Liver (tissue), 9 donors: ENCODE data around the gene LUC7L. TPM values are rescaled to one million over a fixed set of nuclear protein-coding genes. Genes with fewer than 3 reads are reported as not detected.
"Not testable (repeated sequence)": the region's sequence is repeated elsewhere in the genome, so short reads cannot be mapped to it uniquely, and the experiment has no call there.

Experiments used
- DNase-seq: peaks from one replicate; pipeline ENCODE4 v3.0.0-alpha.2; 2017; ENCODE audit warnings: low spot score
- H3K27ac ChIP-seq, 2 donors: one replicate each; pipeline ENCODE4 v1.7.0; 2013; ENCODE audit warnings: inconsistent platforms in 2 of 2, low read length in 2 of 2, control low read depth in 1 of 2, low read depth in 1 of 2, mild to moderate bottlenecking in 1 of 2
- H3K27me3 ChIP-seq, 4 donors: one replicate each; pipeline versions ENCODE4 v1.6.1 to v1.7.0; 2013; ENCODE audit warnings: low read length in 3 of 4, inconsistent platforms in 1 of 4, mild to moderate bottlenecking in 1 of 4, moderate library complexity in 1 of 4; ENCODE audit not compliant: control insufficient read depth in 4 of 4, insufficient read depth in 4 of 4
- H3K36me3 ChIP-seq, 4 donors: one replicate each; pipeline versions ENCODE4 v1.6.1 to v1.7.0; 2013; ENCODE audit warnings: low read length in 3 of 4, mild to moderate bottlenecking in 3 of 4, low read depth in 1 of 4, moderate library complexity in 1 of 4; ENCODE audit not compliant: control insufficient read depth in 4 of 4, insufficient read depth in 3 of 4
- H3K4me1 ChIP-seq, 4 donors: one replicate each; pipeline versions ENCODE4 v1.6.1 to v1.7.0; 2013; ENCODE audit warnings: low read length in 3 of 4, mild to moderate bottlenecking in 3 of 4, moderate library complexity in 1 of 4; ENCODE audit not compliant: control insufficient read depth in 4 of 4, insufficient read depth in 4 of 4
- H3K4me3 ChIP-seq, 3 donors: one replicate each; pipeline versions ENCODE4 v1.6.1 to v1.7.0; 2013; ENCODE audit warnings: low read length in 3 of 3, control low read depth in 1 of 3, low read depth in 1 of 3, mild to moderate bottlenecking in 1 of 3
- H3K9ac ChIP-seq, 2 donors: one replicate each; pipeline ENCODE4 v1.7.0; 2013; ENCODE audit warnings: low read length in 2 of 2, mild to moderate bottlenecking in 2 of 2, moderate library complexity in 2 of 2, control low read depth in 1 of 2, low read depth in 1 of 2
- H3K9me3 ChIP-seq, 4 donors: one replicate each; pipeline versions ENCODE4 v1.6.1 to v1.7.0; 2013; ENCODE audit warnings: low read length in 3 of 4; ENCODE audit not compliant: control insufficient read depth in 4 of 4
- EGR1 ChIP-seq, 2 donors: IDR thresholded peaks; 2 replicates each; pipeline ENCODE4 v1.6.1; 2016 to 2018; ENCODE audit warnings: antibody characterized with exemption in 2 of 2, low read depth in 2 of 2
- FOXA1 ChIP-seq: IDR thresholded peaks from 2 replicates; pipeline ENCODE4 v1.6.1; 2016; ENCODE audit warnings: antibody characterized with exemption
- FOXA2 ChIP-seq: IDR thresholded peaks from 2 replicates; pipeline ENCODE4 v1.6.1; 2016; ENCODE audit warnings: antibody characterized with exemption
- GABPA ChIP-seq, 2 donors: IDR thresholded peaks in 1 of 2; conservative IDR thresholded peaks in 1 of 2; 2 replicates each; pipeline ENCODE4 v1.6.1; 2016; ENCODE audit warnings: antibody characterized with exemption in 2 of 2, mild to moderate bottlenecking in 1 of 2, moderate library complexity in 1 of 2
- HNF4A ChIP-seq, 2 donors: conservative IDR thresholded peaks; 2 replicates each; pipeline ENCODE4 v1.6.1; 2016; ENCODE audit warnings: antibody characterized with exemption in 2 of 2, mild to moderate bottlenecking in 2 of 2
- HNF4G ChIP-seq: IDR thresholded peaks from 2 replicates; pipeline ENCODE4 v1.6.1; 2016; ENCODE audit warnings: antibody characterized with exemption
- JUND ChIP-seq, 2 donors: IDR thresholded peaks; 2 replicates each; pipeline ENCODE4 v1.6.1; 2016; ENCODE audit warnings: antibody characterized with exemption in 2 of 2
- MAX ChIP-seq: IDR thresholded peaks from 2 replicates; pipeline ENCODE4 v1.6.1; 2016; ENCODE audit warnings: antibody characterized with exemption
- NR2F2 ChIP-seq: IDR thresholded peaks from 2 replicates; pipeline ENCODE4 v1.6.1; 2016; ENCODE audit warnings: antibody characterized with exemption
- RAD21 ChIP-seq, 2 donors: IDR thresholded peaks; 2 replicates each; pipeline ENCODE4 v1.6.1; 2016; ENCODE audit warnings: antibody characterized with exemption in 2 of 2, mild to moderate bottlenecking in 2 of 2
- REST ChIP-seq: IDR thresholded peaks from 2 replicates; pipeline ENCODE4 v1.6.1; 2016; ENCODE audit warnings: antibody characterized with exemption, mild to moderate bottlenecking
- RXRA ChIP-seq, 2 donors: IDR thresholded peaks; 2 replicates each; pipeline ENCODE4 v1.6.1; 2017 to 2018; ENCODE audit warnings: antibody characterized with exemption in 2 of 2, mild to moderate bottlenecking in 1 of 2
- SP1 ChIP-seq: IDR thresholded peaks from 2 replicates; pipeline ENCODE4 v1.6.1; 2018; ENCODE audit warnings: antibody characterized with exemption, mild to moderate bottlenecking
- YY1 ChIP-seq: IDR thresholded peaks from 2 replicates; pipeline ENCODE4 v1.6.1; 2016; ENCODE audit warnings: antibody characterized with exemption, mild to moderate bottlenecking
- ZBTB33 ChIP-seq: IDR thresholded peaks from 2 replicates; pipeline ENCODE4 v1.6.1; 2016; ENCODE audit warnings: antibody characterized with exemption
- WGBS: extraction: QIAGEN DNeasy Blood & Tissue Kit; methylation state at CpG from one replicate; pipeline ENCODE4 v1.1.7; 2013; 5-methylcytosine and 5-hydroxymethylcytosine counted together
- polyA plus RNA-seq, 2 donors: library from polyadenylated mRNA; stranded (reverse) in 1 of 2; unstranded in 1 of 2; fragments of 200-250 nt in 1 of 2; fragments of >200 nt in 1 of 2; fragmentation: Nextera tagmentation in 1 of 2; extraction: Ambion mirVana in 1 of 2; gene quantifications; one replicate each; pipeline versions ENCODE4 v1.2.1 to v1.2.3, GENCODE V29; 2013 to 2015
- total RNA-seq, 2 donors: library from RNA; depleted of rRNA; stranded (reverse); fragments of >200 nt; gene quantifications; one replicate each; pipeline ENCODE4 v1.2.3, GENCODE V29; 2014
- donor health status: healthy.
- donor health status: healthy.
- donor health status: healthy.
- donor health status: healthy.
- donor health status: healthy.

LUC7L gene
- total and polyA plus RNA-seq, 4 donors: 11.5 to 34.3 (median 19.6) TPM

GRCh38 chr16:177394-177822 lies 51.8 kb downstream of the LUC7L start:
- H3K9me3 ChIP-seq: no peaks in the 10 kb centered on the region
- no peak overlapping the region for H3K27ac ChIP-seq
- H3K27me3 ChIP-seq: peaks cover 3 to 15% (median 8%) of the 10 kb centered on the region in 4 donors
- H3K36me3 ChIP-seq: no peaks in the 10 kb centered on the region
- WGBS: 9% methylated on average over 13 of the region's 13 CpGs
- no peak overlapping the region for H3K9ac ChIP-seq
- DNase-seq: peak; percentile 61
- no peak for TF ChIP-seq RAD21 (IDR thresholded peaks at IDR 0.05)
- TF ChIP-seq SP1: no peak
- no peak overlapping the region for H3K4me3 ChIP-seq
- H3K4me1 ChIP-seq: peaks cover 5 to 13% (median 12%) of the 10 kb centered on the region in 4 donors

GRCh38 chr16:176477-177382 lies 52.5 kb downstream of the LUC7L start, which contains the start of gene HBA1:
Gene HBA1 (plus strand): TSS chr16:176680. CDS start chr16:176717, 37 bp downstream.
- H3K4me1 ChIP-seq: peaks cover 5 to 13% (median 12%) of the 10 kb centered on the region in 4 donors
- not testable (repeated sequence) for H3K27ac ChIP-seq, H3K9ac ChIP-seq, H3K4me3 ChIP-seq, DNase-seq, H3K36me3 ChIP-seq, H3K9me3 ChIP-seq
- H3K27me3 ChIP-seq: peaks cover 4 to 15% (median 8%) of the 10 kb centered on the region in 4 donors
- 5% methylated on average over 38 of the region's 88 CpGs for WGBS

- not testable (repeated sequence) for H3K9ac ChIP-seq, H3K4me3 ChIP-seq, H3K9me3 ChIP-seq, H3K27ac ChIP-seq, H3K36me3 ChIP-seq, DNase-seq
- H3K4me1 ChIP-seq: peaks cover 2 to 12% (median 7%) of the 10 kb centered on the region in 4 donors
- 3% methylated on average over 27 of the region's 39 CpGs for WGBS
- H3K27me3 ChIP-seq: peaks cover 5 to 15% (median 8%) of the 10 kb centered on the region in 4 donors
These were observed 53.2 kb downstream of the LUC7L start for GRCh38 chr16:176006-176405.

- H3K36me3 ChIP-seq: no peaks in the 10 kb centered on the region
- no peak overlapping the region for H3K27ac ChIP-seq
- H3K9ac ChIP-seq: no peak overlapping the region
- peaks cover 5 to 17% (median 9%) of the 10 kb centered on the region in 4 donors for H3K27me3 ChIP-seq
- no peaks in the 10 kb centered on the region for H3K9me3 ChIP-seq
- 19% methylated on average over 8 of the region's 8 CpGs for WGBS
- H3K4me1 ChIP-seq: peaks cover 0 to 6% (median under 1%) of the 10 kb centered on the region in 4 donors
- TF ChIP-seq RXRA (IDR thresholded peaks at IDR 0.05) (no peak), EGR1 (IDR thresholded peaks at IDR 0.05; ENCODE audit: low read depth in 2 of 2) (no peak), FOXA1 (no peak), REST (no peak), ZBTB33 (no peak), HNF4G (no peak), FOXA2 (no peak), YY1 (no peak), RAD21 (IDR thresholded peaks at IDR 0.05) (no peak), GABPA (IDR thresholded peaks at IDR 0.05 in 1 of 2, conservative IDR thresholded peaks at IDR 0.05 in 1 of 2) (no peak), HNF4A (conservative IDR thresholded peaks at IDR 0.05) (no peak), NR2F2 (no peak), JUND (IDR thresholded peaks at IDR 0.05) (no peak), MAX (no peak)
- peak; percentile 57 for DNase-seq
- no peak overlapping the region for H3K4me3 ChIP-seq
These were observed 54.0 kb downstream of the LUC7L start for GRCh38 chr16:175011-175949.
